Cardiac muscle cell (in vitro differentiated cells and primary cell): ENCODE results near the gene TUBA1C. TPM values are rescaled to one million over a fixed set of nuclear protein-coding genes. Genes with fewer than 3 reads are reported as not detected.

ENCODE experiments used
- DNase-seq, 2 donors: peaks; one replicate each; pipeline versions ENCODE4 v3.0.0 to v3.0.0-alpha.2; 2010 to 2017; ENCODE audit warnings: low read depth in 1 of 2, low spot score in 1 of 2
- H3K27ac ChIP-seq: fragments of 200-600 bp; sonication (generic); 2 replicates; pipeline ENCODE4 v1.5.1; 2016
- H3K27me3 ChIP-seq: fragments of 200-600 bp; sonication (generic); 2 replicates; pipeline ENCODE4 v1.6.0; 2016; ENCODE audit warnings: control low read depth
- H3K36me3 ChIP-seq: fragments of 200-600 bp; sonication (generic); 2 replicates; pipeline ENCODE4 v1.5.1; 2016; ENCODE audit warnings: control low read depth
- H3K4me1 ChIP-seq: fragments of 200-600 bp; sonication (generic); 2 replicates; pipeline ENCODE4 v1.8.1; 2017; ENCODE audit warnings: low read depth, mild to moderate bottlenecking, mixed run types
- H3K4me3 ChIP-seq: fragments of 200-600 bp; sonication (generic); 2 replicates; pipeline ENCODE4 v1.5.1; 2016; ENCODE audit warnings: mild to moderate bottlenecking
- H3K9me3 ChIP-seq: fragments of 200-600 bp; sonication (generic); 2 replicates; pipeline ENCODE4 v1.5.1; 2017; ENCODE audit warnings: low read depth, mild to moderate bottlenecking, control low read depth
- polyA plus RNA-seq: library from polyadenylated mRNA; unstranded; fragments of >200 nt; fragmentation: Nextera tagmentation; extraction: Ambion mirVana; gene quantifications from 2 replicates; pipeline ENCODE4 v1.2.1, GENCODE V29; 2016
- total RNA-seq: library from RNA; depleted of rRNA; stranded (reverse); fragments of >200 nt; gene quantifications from 2 replicates; pipeline ENCODE4 v1.2.3, GENCODE V29; 2016
- TF ChIP-seq, protein P1 (sequence below): IDR thresholded peaks from 2 replicates; pipeline ENCODE4 v1.5.1; 2012; ENCODE audit warnings: low read depth, mild to moderate bottlenecking, low read length

The TUBA1C gene
- total and polyA plus RNA-seq, 2 experiments from 2014 or later = 49.1 to 151 TPM

DNA sequence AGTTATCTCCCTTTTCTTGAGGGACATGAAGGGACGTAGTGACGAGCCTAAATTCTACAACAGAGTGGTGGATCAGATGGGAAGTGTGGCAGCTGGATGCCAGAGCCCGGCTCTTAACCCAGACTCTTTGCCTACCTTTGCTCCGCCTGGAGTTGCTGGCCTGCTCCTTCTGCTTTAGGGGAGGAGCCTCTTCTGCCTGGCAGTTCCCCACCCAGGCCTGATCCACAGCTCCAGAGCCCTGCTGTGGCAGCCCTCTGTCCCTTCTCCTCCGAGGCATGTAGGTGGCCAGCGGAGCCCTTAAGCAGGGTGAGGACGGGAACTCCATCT lies 27.8 kb downstream of the TUBA1C start:
- TF ChIP-seq, protein P1, sequence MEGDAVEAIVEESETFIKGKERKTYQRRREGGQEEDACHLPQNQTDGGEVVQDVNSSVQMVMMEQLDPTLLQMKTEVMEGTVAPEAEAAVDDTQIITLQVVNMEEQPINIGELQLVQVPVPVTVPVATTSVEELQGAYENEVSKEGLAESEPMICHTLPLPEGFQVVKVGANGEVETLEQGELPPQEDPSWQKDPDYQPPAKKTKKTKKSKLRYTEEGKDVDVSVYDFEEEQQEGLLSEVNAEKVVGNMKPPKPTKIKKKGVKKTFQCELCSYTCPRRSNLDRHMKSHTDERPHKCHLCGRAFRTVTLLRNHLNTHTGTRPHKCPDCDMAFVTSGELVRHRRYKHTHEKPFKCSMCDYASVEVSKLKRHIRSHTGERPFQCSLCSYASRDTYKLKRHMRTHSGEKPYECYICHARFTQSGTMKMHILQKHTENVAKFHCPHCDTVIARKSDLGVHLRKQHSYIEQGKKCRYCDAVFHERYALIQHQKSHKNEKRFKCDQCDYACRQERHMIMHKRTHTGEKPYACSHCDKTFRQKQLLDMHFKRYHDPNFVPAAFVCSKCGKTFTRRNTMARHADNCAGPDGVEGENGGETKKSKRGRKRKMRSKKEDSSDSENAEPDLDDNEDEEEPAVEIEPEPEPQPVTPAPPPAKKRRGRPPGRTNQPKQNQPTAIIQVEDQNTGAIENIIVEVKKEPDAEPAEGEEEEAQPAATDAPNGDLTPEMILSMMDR = no peak

DNA sequence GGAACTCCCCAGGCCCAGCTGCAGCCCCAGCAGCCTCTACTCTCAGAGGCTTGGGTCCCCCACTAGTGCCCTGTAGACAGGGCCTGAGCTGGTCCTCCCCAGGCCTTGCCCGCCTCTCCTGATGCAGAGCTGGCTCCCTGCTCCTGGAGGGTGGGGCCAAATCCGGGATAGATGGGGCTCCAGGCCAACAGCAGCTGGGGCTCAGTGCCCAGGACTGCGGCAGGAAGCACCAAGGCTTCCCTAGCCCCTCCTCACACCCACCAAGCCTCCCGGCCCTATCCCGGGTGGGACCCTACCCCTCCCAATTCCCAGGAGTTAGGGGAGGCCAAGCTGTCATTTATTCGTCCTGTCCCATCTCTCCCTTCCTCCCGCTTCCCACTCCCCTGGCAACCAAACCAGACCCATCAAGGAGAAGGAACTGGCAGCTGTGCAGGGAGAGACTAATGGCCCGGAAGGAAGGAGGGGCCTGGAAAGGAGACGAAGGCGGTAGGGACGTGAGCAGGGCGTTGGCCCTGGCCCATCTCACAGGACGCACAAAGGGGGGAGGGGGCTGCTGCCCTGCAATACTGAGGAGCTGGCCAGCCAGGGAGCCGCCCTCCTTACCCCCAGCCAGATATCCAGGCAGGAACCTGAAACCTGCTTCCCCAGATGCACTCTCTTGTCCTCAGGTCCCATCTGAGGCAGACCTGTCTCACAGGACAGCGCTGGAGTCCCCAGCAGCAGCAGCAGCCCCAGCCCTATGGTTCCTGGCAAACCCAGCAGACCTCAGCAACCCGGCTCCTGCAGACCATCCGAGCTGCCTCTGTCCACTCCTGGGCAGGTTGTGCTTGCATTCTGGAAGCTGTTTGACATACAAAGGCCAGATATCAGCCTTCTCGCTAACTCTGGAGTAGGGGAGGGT lies 28.4 kb downstream of the TUBA1C start:
- H3K36me3 ChIP-seq = no peaks in the 10 kb centered on the region
- peak in 1 of 2 donors; percentile 53 for DNase-seq
- TF ChIP-seq, protein P1 = no peak
- H3K4me3 ChIP-seq = no peak overlapping the region
- H3K9me3 ChIP-seq = no peaks in the 10 kb centered on the region
- peaks cover 81% of the 10 kb centered on the region for H3K27me3 ChIP-seq
- H3K27ac ChIP-seq = no peak overlapping the region
- H3K4me1 ChIP-seq = peaks cover 4% of the 10 kb centered on the region

More for the DNA sequence above, 27.8 kb downstream of the TUBA1C start:
- Histone ChIP-seq H3K36me3 (no peaks in the 10 kb centered on the region), H3K4me1 (peaks cover 4% of the 10 kb centered on the region), H3K9me3 (no peaks in the 10 kb centered on the region), H3K27me3 (peaks cover 80% of the 10 kb centered on the region), H3K4me3 (no peak overlapping the region), H3K27ac (no peak overlapping the region)
- no peak for DNase-seq

DNA sequence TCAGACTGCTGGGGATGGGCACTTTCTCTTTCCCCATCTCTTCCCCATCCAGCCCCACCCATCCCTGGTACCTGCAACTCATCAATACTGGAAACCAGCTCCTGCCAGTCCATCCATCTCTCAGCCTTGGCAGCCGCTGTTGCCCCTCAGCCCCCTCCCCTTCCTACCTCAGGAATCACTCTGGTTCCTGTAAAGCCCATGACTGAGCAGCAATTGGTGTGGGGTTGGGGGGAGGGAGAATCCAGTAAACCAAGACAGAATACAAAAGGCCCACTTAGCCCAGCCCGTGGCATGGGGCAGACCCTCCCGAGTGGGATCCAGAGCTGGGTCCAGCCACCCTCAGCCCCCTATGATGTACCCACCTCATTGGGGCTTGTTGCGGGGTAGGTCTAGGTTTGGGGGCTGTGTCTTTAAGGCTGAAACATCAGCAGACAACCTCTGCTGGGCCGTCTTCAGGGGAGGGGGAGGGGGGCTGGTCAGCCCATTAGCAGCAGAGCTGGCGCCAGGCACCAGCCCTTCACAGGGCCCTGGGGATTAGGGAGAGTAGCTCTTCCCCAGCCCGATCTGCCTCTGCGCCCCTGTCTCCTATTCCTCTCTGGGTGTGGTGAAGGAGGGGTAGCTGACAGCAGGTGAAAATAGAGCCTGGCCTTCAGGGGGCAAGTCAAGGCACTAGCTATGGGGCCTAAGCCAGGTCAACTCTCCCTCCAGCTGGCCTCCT lies 29.4 kb downstream of the TUBA1C start:
- TF ChIP-seq, protein P1 = no peak
- Histone ChIP-seq H3K27ac (no peak overlapping the region), H3K4me1 (peaks cover 4% of the 10 kb centered on the region), H3K27me3 (peaks cover 87% of the 10 kb centered on the region), H3K9me3 (no peaks in the 10 kb centered on the region), H3K4me3 (no peak overlapping the region), H3K36me3 (no peaks in the 10 kb centered on the region)
- no peak for DNase-seq

DNA sequence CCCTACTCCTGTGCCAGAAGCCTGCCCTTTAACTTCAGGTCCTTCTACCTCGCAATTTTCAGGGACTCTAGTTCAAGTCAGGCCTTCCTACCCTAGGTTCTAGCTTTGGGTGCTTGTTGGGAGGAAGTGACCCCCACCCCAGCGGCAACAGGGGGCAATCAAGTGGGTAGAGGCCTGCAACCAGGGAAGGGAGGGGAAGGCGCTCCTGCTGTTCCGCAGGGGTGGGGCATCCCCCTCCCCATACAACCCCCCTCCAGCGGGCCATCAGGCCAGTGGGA lies 29.9 kb downstream of the TUBA1C start:
- no peak overlapping the region for H3K4me3 ChIP-seq
- no peak for DNase-seq
- H3K36me3 ChIP-seq = no peaks in the 10 kb centered on the region
- TF ChIP-seq, protein P1 = no peak
- H3K27ac ChIP-seq = no peak overlapping the region
- peaks cover 90% of the 10 kb centered on the region for H3K27me3 ChIP-seq
- H3K9me3 ChIP-seq = no peaks in the 10 kb centered on the region
- peaks cover 4% of the 10 kb centered on the region for H3K4me1 ChIP-seq

DNA sequence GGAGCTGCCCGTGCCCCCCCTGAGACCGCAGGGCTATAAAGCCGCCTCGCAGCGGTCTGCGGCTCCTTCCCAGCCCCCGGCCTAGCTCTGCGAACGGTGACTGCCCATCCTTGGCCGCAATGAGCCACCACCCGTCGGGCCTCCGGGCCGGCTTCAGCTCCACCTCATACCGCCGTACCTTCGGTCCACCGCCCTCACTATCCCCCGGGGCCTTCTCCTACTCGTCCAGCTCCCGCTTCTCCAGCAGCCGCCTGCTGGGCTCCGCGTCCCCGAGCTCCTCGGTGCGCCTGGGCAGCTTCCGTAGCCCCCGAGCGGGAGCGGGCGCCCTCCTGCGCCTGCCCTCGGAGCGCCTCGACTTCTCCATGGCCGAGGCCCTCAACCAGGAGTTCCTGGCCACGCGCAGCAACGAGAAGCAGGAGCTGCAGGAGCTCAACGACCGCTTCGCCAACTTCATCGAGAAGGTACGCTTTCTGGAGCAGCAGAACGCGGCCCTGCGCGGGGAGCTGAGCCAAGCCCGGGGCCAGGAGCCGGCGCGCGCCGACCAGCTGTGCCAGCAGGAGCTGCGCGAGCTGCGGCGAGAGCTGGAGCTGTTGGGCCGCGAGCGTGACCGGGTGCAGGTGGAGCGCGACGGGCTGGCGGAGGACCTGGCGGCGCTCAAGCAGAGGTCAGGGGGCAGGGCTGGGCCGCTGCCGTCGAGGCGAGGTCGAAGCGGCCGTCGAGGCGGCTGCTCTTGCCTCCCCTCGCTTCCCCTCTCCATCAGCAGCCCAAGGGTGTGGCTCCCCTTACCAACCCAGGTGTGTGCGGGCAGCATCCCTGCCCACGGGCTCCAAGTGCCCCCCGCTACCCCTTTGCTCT lies 30.4 kb downstream of the TUBA1C start, which contains the start of gene PRPH:
Gene PRPH, plus strand, starts transcription at position 66 of the 855 bp plus-strand sequence. Its CDS starts 54 bp downstream, at position 120.
- no peaks in the 10 kb centered on the region for H3K36me3 ChIP-seq
- no peak within 1 kb of the TSS for H3K27ac ChIP-seq
- H3K9me3 ChIP-seq = no peaks in the 10 kb centered on the region
- DNase-seq = peak in 1 of 2 donors; percentile 33
- H3K4me1 ChIP-seq = peaks cover 4% of the 10 kb centered on the region
- TF ChIP-seq, protein P1 = peak; percentile 13
- no peak within 1 kb of the TSS for H3K4me3 ChIP-seq
- peaks cover 89% of the 10 kb centered on the region for H3K27me3 ChIP-seq
